Measurements from ENCODE around the gene AVL9. TPM values are rescaled to one million over a fixed set of nuclear protein-coding genes. Genes with fewer than 3 reads are reported as not detected.

AVL9 gene
- total and polyA plus RNA-seq, 9 of the 15 experiments (the other 6 are each of a cell fraction or from before 2014, with no cell fraction given): 6.4 to 66.2 (median 30.1) TPM

- intact Hi-C loops (cut with micrococcal nuclease): no loop called here
- BruUV-seq (replicated peaks): no TSS peak
Observed at GRCh38 chr7:32474008-32474407, 21.3 kb upstream of the AVL9 start.

More at GRCh38 chr7:32474008-32474407, 21.3 kb upstream of the AVL9 start:
- Histone ChIP-seq H3K9ac (ENCODE audit: insufficient read depth in 1 of 2, low read depth in 2 of 2, low read length in 2 of 2) (no peak overlapping the region), H3K4me1 (replicated peaks in 1 of 2; ENCODE audit: control insufficient read depth in 2 of 2, insufficient read depth in 2 of 2, low read length in 2 of 2) (no peaks in the 10 kb centered on the region), H3K36me3 (ENCODE audit: control insufficient read depth, insufficient read depth, low read length) (no peaks in the 10 kb centered on the region), H3K27ac (ENCODE audit: extremely low read depth, low read depth, low read length) (no peak overlapping the region), H4K20me1 (replicated peaks; ENCODE audit: control insufficient read depth, insufficient read depth, low read length) (no peaks in the 10 kb centered on the region), H2AFZ (ENCODE audit: low read depth, low read length) (no peak overlapping the region), H3K27me3 (ENCODE audit: control insufficient read depth in 2 of 2, insufficient read depth in 2 of 2, low read length in 2 of 2) (peaks cover 9 to 15% of the 10 kb centered on the region in 2 experiments; a peak in 4 of 5 replicates), H3K9me1 (ENCODE audit: control insufficient read depth, insufficient read depth, low read length) (no peaks in the 10 kb centered on the region), H3K4me2 (ENCODE audit: insufficient read depth, low read length) (no peak overlapping the region), H3K9me3 (replicated peaks; ENCODE audit: control insufficient read depth, insufficient read depth, low read depth, low read length) (no peaks in the 10 kb centered on the region; the same call in 1 of the 2 replicates), H3K4me3 (no peak overlapping the region), H3K79me2 (ENCODE audit: control insufficient read depth, insufficient read depth, low read length) (no peaks in the 10 kb centered on the region)
- TF ChIP-seq ZNF253 (CRISPR knock-in tag; conservative IDR thresholded peaks at IDR 0.05) (no peak), SAFB2 (IDR thresholded peaks at IDR 0.05; ENCODE audit: borderline replicate concordance, low read depth, low read length, severe bottlenecking) (no peak), JUN (IDR thresholded peaks at IDR 0.05; ENCODE audit: borderline replicate concordance, low read depth, low read length) (no peak), JUN (CRISPR knock-in tag; IDR thresholded peaks at IDR 0.05; ENCODE audit: borderline replicate concordance) (no peak), ZBTB40 (IDR thresholded peaks at IDR 0.05) (peak; percentile 85), ZBTB40 (CRISPR knock-in tag; IDR thresholded peaks at IDR 0.05) (peak; percentile 75), ARID3B (CRISPR knock-in tag; IDR thresholded peaks at IDR 0.05; ENCODE audit: borderline replicate concordance) (no peak)
- ATAC-seq (no peak), FAIRE-seq (no peak), DNase-seq (ENCODE audit: extremely low read depth in 1 of 4, low spot score in 3 of 4) (no peak)
- WGBS (ENCODE audit: insufficient coverage, low coverage, missing lambda C conversion rate): 0% methylated on average over 1 of the region's 1 CpG
- in situ Hi-C loops (cut with MboI): no loop called here
- ChIA-PET POLR2A (interaction anchor here (0.5 kb wide), 1 partner anchor 588 kb away, joined by 3 read pairs; no protein-coding TSS in a partner anchor), CTCF (ENCODE audit: low intra/inter-chr PET ratio) (interaction anchor here (0.6 kb wide), 1 partner anchor 598 kb away, joined by 7 read pairs; no protein-coding TSS in a partner anchor)

Measured in K562 (cell line).